IPS DF 4.7 (cell line): ENCODE results near the gene DDX31.

ENCODE experiments used
- DNase-seq: peaks from one replicate; pipeline ENCODE4 v3.0.0-alpha.2; 2013; ENCODE audit warnings: low spot score; ENCODE audit errors: extremely low read depth

The DDX31 gene

GRCh38 chr9:132547976-132548730 is 121.6 kb downstream of the DDX31 start:
- DNase-seq = no peak

DNA sequence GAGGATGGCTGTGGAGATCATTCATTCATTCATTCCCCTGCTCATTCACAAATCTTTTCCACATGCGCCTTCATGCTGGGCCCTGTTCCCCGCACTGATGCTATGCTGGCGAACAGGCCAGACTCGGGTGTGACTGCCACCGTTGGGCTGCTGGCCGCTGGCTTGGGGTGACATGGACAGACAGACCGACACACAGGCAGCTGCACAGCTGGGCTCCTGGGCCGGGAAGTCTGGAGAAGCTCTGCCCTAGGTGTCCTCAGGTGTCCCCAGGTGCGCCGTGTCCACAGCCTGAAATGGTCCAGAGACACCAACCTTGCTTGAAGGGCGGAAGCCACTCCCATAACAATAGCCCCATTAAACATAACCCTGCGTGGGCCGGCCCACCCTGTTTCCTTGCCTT is 122.3 kb downstream of the DDX31 start:
- no peak for DNase-seq

GRCh38 chr9:132547052-132547431 is 122.7 kb downstream of the DDX31 start:
- DNase-seq = no peak

DNA sequence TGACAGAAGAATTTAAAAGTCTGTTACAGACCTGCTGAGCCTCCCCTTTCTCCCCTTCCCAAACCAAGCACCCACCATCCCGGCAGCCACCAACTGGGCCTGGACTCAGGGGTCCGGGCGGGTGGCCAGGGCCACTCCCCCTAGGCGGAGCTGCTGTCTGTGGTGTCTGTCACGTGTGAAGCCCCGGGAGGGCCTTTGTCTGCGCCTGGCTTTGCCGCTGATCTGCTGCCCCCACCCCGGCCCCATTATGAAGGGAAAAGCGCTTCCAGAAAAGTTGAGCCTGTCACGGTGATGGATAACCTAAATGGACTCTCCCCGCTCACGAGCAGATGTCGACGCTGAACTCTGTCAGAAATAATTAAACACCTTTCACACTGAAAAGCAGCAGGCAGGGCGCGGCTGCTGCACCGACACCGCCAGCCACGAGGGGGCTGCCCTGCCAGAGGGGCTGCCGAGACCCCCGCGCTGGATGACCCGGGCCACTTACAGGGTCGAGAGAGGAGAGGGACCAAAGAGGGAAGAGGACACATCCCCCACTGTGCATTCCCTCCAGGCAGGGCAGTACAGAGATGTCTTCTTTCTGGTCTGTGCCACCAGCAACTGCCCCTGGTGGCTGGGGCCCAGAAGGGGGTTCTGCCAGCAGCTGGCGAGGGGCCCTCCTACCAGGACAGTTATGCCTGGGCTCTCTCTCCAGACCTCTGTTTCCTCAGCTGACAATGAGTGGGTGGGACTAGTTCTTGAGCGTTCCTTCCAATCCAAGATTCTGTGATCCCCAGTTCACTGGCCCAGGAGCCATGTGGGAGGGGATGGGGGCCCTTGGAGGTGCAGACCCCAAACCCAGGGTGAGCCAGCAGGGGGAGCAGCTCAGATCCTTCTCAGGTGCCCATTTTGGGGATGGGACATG is 123.4 kb downstream of the DDX31 start:
- peak; percentile 28 for DNase-seq

DNA sequence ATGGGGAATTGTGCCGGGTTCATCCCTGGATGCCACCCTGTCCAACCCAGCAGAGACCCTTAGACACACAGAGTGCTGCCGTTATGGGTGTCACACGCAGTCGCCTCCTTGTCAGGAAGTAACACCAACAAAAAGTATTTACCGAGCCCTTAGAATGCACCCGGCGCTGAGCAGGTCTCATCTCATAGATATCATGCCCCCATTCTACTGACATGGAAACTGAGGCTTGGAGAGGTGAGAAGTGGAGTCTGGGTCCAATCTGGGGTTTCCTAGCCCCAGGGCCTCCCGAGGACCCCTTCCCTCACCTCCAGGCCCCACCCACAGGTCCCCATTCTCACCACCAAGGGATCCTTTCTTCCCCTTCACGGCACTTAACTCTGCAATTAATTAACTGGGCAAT is 124.2 kb downstream of the DDX31 start:
- no peak for DNase-seq

- DNase-seq = no peak
Observed at GRCh38 chr9:132543960-132544359, 125.8 kb downstream of the DDX31 start.

- no peak for DNase-seq
Observed at GRCh38 chr9:132543251-132543650, 126.5 kb downstream of the DDX31 start.
